ENCODE results near the gene ICAM2.
"Not testable (repeated sequence)": the region's sequence is repeated elsewhere in the genome, so short reads cannot be mapped to it uniquely, and the experiment has no call there.

Gene ICAM2

DNA sequence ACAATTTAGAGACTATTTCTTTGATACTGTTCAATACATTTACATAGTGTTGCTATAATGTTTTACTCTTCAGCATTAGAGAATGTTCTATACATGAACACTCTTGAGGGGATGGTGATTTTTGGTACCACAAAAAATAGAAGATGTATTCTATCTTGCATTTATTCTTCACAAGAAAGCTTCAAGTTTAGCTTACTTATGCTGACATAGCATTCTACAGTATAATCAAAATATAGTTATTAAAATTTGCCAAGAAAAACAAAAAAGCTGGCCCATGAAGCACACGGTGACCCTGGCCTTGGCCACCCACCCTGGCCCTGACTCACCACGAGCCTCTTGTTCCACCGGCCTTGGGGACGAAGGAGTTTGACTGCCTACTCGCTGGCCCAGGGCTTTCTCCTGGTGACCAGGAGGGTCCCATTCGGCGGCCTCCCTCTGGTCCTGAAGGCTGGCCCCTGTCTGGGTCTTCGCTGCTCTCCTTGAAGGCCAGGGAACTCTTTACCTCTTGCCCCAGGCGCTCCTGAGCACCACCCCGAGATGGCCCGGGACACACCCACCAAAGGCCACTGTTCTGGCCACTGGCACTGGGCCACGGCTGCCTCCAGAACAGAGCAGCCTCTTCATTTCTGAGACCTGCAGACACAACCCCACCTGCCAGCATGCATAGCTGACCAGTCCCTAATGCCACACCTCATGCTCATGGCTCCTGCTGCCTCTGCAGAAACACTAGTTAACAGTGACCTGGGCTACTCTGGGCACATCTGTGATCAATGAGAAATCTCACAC lies 22.5 kb upstream of the ICAM2 start:
- DNase-seq (ENCODE audit: low read depth): no peak

- DNase-seq (ENCODE audit: low read depth): no peak
Observed at GRCh38 chr17:64041912-64042311, 21.5 kb upstream of the ICAM2 start.

DNA sequence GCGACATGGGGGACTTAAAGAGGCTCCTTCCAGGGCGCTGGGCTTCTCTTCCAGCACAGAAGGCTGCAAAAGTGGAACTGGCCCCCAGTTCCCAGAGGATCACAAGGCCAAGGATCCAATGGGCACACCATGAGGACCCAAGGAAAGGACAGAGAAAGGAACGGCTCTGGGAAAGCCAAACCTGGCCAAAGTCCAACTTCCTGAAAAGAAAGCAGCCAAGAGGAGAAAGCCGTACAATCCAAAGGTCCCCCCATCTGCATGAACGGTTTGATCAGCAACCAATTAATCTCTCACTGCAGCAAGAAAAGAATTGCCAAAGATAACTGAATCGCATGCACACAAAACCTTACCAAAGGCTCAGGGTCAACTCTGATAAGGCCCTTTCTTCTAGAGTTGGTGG lies 19.8 kb upstream of the ICAM2 start:
- no peak for DNase-seq (ENCODE audit: low read depth)

- DNase-seq (ENCODE audit: low read depth): no peak
Observed at GRCh38 chr17:64039106-64039400, 18.6 kb upstream of the ICAM2 start.

GRCh38 chr17:64038331-64039105 lies 18.1 kb upstream of the ICAM2 start:
- no peak for DNase-seq (ENCODE audit: low read depth)

DNA sequence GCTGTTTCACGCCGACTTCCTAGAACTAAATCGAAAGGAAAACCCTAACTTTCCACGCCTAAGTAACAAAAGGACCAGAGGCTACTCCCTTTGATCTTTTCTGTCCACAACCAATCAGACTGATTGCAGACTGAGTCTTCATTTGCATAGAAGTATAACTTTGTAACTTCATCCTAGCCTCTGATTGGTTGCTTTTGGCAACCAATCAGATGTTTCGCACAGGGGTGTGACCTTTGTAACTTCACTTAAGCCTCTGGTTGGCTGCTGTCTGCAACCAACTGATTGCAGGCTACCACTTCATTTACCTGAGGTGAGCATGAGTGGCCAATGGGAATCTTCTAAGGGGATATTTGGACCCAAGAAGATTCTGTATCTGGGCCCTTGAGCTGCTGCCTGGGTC lies 17.4 kb upstream of the ICAM2 start:
- no peak for DNase-seq (ENCODE audit: low read depth)

- no peak for DNase-seq (ENCODE audit: low read depth)
Observed at GRCh38 chr17:64037180-64037579, 16.7 kb upstream of the ICAM2 start.

- no peak for DNase-seq (ENCODE audit: low read depth)
Observed at GRCh38 chr17:64036198-64036922, 15.9 kb upstream of the ICAM2 start.

DNA sequence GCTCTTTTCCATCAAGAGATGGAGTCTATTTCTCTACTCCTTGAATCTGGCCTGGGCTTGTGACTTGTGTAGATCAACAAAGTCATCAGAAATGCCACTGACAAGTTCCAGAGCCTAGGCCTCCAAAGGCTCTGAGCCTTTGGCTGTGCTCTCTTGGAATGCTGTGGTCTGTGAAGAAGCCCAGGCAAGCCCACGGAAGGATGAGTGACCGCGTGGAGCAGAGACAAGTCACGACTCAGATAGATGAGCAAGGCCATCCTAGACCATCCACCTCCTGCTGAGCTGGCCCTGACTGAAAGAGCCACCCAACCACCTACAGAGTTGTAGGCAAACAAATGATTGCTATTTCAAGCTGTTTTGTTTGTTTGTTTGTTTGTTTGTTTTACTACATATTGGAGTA lies 11.6 kb upstream of the ICAM2 start:
- DNase-seq (ENCODE audit: low read depth): no peak

- DNase-seq (ENCODE audit: low read depth): peak; percentile 32
Observed at GRCh38 chr17:64028874-64029464, 8.5 kb upstream of the ICAM2 start.

DNA sequence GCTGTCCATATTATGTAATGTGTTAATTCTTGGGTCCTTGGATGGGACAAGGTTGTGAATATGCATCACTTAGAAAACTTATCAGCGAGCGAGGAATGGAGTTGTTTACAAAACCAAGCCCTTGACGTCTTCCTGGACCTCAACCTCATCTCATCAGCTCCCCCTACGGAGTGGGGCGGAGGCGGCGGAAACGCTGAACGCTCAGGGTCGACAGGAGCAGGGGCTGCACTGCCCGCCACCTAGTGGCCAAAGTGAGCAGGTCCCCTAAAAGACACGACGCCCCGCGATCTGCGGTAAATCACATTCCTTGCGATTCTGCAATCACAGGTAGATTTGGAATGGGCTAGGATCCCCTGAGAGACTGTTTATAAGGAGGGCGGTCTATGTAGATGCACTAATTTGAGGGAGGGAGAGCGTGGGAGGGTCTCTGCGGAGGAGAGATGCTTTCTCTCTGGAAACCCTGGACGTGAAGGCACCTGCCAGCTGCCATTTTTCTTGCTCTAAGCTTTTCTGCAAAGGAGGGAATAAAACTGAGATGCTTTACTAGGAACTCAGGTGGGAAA lies 5.4 kb upstream of the ICAM2 start:
- peak; percentile 59 for DNase-seq (ENCODE audit: low read depth)

- DNase-seq (ENCODE audit: low read depth): peak; percentile 16
Observed at GRCh38 chr17:64024781-64025731, 4.6 kb upstream of the ICAM2 start.

DNA sequence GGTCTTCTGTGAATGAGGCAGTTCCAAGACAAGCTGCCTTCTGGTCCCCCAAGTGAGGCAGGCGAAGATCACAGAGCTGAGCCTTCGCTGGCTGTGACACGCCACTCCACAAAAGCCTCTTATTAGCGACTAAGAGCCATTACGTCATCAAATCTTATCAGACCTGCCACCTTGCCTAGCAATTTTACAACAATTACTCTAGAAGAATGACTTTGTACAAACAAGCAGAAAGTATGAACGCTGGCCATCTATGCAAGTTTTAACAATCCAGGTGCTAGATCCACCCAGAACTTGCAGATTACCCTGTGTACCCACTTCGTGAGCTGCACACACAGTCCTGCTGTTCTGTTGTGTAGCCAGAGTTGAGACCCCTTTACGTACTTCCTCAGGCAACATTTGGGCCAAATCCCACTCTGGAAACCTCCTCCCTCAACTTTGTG lies 3.8 kb upstream of the ICAM2 start:
- DNase-seq (ENCODE audit: low read depth): no peak

DNA sequence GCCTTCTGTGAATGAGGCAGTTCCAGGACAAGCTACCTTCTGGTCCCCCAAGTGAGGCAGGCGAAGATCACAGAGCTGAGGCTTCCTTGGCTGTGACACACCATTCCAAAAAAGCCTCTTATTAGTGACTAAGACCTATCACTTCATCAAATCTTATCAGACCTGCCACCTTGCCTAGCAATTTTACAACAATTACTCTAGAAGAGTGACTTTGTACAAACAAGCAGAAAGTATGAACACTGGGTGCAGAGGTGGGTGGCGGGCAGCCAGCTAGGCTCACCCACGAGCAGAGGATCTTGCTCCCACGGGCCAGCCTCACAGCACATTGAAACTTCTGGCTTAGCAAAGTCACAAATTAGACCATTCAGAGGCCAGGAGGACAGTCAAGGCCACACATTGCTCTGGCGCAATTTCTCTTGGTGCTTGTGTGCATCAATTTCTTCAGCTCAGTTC lies 2.2 kb upstream of the ICAM2 start:
- DNase-seq (ENCODE audit: low read depth): no peak

- DNase-seq (ENCODE audit: low read depth): not testable (repeated sequence)
Observed at GRCh38 chr17:64019551-64019961, 877 bp downstream of the ICAM2 start.

DNA sequence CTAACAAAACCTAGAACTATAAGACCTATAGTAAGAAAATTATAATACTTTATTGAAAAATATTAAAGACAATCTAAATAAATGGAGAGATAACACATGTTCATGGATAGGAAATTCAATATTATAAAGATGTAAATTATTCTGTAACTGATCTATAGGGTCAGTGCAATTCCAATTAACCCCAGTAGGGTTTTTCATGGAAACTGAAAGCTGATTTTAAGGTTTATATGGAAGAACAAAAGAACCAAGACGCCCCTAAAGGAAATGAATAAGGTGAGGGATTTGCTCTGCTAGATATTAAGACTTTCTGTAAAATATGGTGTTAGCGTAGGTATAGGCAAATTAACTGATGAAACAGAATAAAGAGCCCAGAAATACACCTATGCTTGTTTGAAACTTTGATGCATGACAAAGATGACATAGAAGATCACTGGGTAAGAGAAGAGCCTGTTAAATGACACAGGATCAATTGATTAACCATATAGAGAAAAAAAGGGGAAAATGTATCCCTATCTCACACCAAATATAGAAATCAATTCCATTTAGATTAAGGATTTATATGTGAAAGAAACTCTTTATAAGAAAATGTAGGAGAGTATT lies 3.0 kb downstream of the ICAM2 start:
- no peak for DNase-seq (ENCODE audit: low read depth)

- no peak for DNase-seq (ENCODE audit: low read depth)
Observed at GRCh38 chr17:64016974-64017373, 3.5 kb downstream of the ICAM2 start.

GRCh38 chr17:64016231-64016784 lies 4.1 kb downstream of the ICAM2 start:
- DNase-seq (ENCODE audit: low read depth): no peak

- no peak for DNase-seq (ENCODE audit: low read depth)
Observed at GRCh38 chr17:64015447-64015846, 5.0 kb downstream of the ICAM2 start.
